DMS53 (cell line): ENCODE data around the gene TMEM238L.

Source experiments
- DNase-seq: peaks from one replicate; lab custom pipeline; 2025; lab: John Stamatoyannopoulos, UW

The TMEM238L gene

GRCh38 chr17:10804546-10804945 lies 647 bp upstream of the TMEM238L start:
- no peak for DNase-seq

- DNase-seq, result no peak
Observed at GRCh38 chr17:10803350-10803749, 549 bp downstream of the TMEM238L start.

GRCh38 chr17:10802496-10803284 lies 1.2 kb downstream of the TMEM238L start:
- no peak for DNase-seq

- no peak for DNase-seq
Observed at GRCh38 chr17:10799407-10799806, 4.5 kb downstream of the TMEM238L start.

GRCh38 chr17:10798910-10799309 lies 5.0 kb downstream of the TMEM238L start:
- DNase-seq, result no peak

- no peak for DNase-seq
Observed at GRCh38 chr17:10798332-10798749, 5.6 kb downstream of the TMEM238L start.

- DNase-seq, result no peak
Observed at GRCh38 chr17:10797476-10798328, 6.2 kb downstream of the TMEM238L start.

- DNase-seq, result no peak
Observed at GRCh38 chr17:10793816-10794215, 10.1 kb downstream of the TMEM238L start.

- no peak for DNase-seq
Observed at GRCh38 chr17:10793256-10793655, 10.6 kb downstream of the TMEM238L start.

GRCh38 chr17:10792151-10792550 lies 11.7 kb downstream of the TMEM238L start:
- no peak for DNase-seq

- DNase-seq, result no peak
Observed at GRCh38 chr17:10790491-10791401, 13.2 kb downstream of the TMEM238L start.

- no peak for DNase-seq
Observed at GRCh38 chr17:10789694-10790271, 14.1 kb downstream of the TMEM238L start.

GRCh38 chr17:10787306-10788045 lies 16.4 kb downstream of the TMEM238L start:
- DNase-seq, result no peak

- DNase-seq, result no peak
Observed at GRCh38 chr17:10785295-10785694, 18.6 kb downstream of the TMEM238L start.

GRCh38 chr17:10779609-10780008 lies 24.3 kb downstream of the TMEM238L start:
- no peak for DNase-seq

GRCh38 chr17:10777890-10778289 lies 26.0 kb downstream of the TMEM238L start:
- no peak for DNase-seq

- no peak for DNase-seq
Observed at GRCh38 chr17:10777131-10777807, 26.6 kb downstream of the TMEM238L start.

GRCh38 chr17:10776381-10776780 lies 27.5 kb downstream of the TMEM238L start:
- DNase-seq, result no peak

- DNase-seq, result no peak
Observed at GRCh38 chr17:10775740-10776356, 28.1 kb downstream of the TMEM238L start.

GRCh38 chr17:10775058-10775457 lies 28.8 kb downstream of the TMEM238L start:
- DNase-seq, result no peak
